DOHH2 (cell line): ENCODE measurements around the gene ARRB2.

Source experiments
- CTCF ChIP-seq: fragments of 200-600 bp; sonication (generic); IDR thresholded peaks from one replicate; pipeline ENCODE4 v1.5.1; 2014; ENCODE audit warnings: antibody characterized with exemption, mild to moderate bottlenecking, low read depth, low read length; ENCODE audit not compliant: poor library complexity, severe bottlenecking
- EZH2phosphoT487 ChIP-seq: fragments of 200-600 bp; sonication (generic); IDR thresholded peaks from 2 replicates; pipeline ENCODE4 v1.6.1; 2017; ENCODE audit warnings: borderline replicate concordance, mild to moderate bottlenecking, antibody characterized with exemption, low read length, moderate library complexity, mixed read lengths

GRCh38 chr17:4716081-4716480, 5.6 kb downstream of the ARRB2 start:
- TF ChIP-seq CTCF, result no peak
- no peak for TF ChIP-seq EZH2phosphoT487
